CD4-positive, alpha-beta T cell (primary cell): ENCODE measurements around the gene MED25. TPM values are rescaled to one million over a fixed set of nuclear protein-coding genes. Genes with fewer than 3 reads are reported as not detected.

Source experiments
- ATAC-seq: fragments of 200-7000 bp; cut with Tn5 transposase; one replicate; pipeline ENCODE4 v1.10.0; 2022; ENCODE audit warnings: mild to moderate bottlenecking; ENCODE audit not compliant: poor library complexity
- CTCF ChIA-PET: fragments of 350-600 bp; sonication (Branson Sonifier 250); formaldehyde crosslinking; loops from one replicate; lab custom pipeline; 2021; ENCODE audit warnings: antibody characterized with exemption, inconsistent platforms; lab: Charles Lee
- POLR2A ChIA-PET: fragments of 350-600 bp; sonication (Branson Sonifier 250); formaldehyde crosslinking; loops from one replicate; lab custom pipeline; 2021; ENCODE audit warnings: antibody characterized with exemption, inconsistent platforms; lab: Charles Lee
- DNase-seq, 14 experiments: peaks; one replicate each; pipeline ENCODE4 v3.0.0-alpha.2; 2013 to 2020; ENCODE audit warnings: mixed read lengths in 2 of 14
- H3K27ac ChIP-seq, 2 donors: one replicate each; pipeline versions ENCODE4 v1.5.1 to v1.7.0; 2013; ENCODE audit warnings: low read length in 2 of 2, low read depth in 1 of 2, mild to moderate bottlenecking in 1 of 2
- H3K27me3 ChIP-seq, 2 experiments: 1 replicate in 1 of 2; 2 replicates in 1 of 2; pipeline versions ENCODE4 v1.6.1 to v1.7.0; 2013; ENCODE audit warnings: low read length in 2 of 2, control low read depth in 1 of 2, mild to moderate bottlenecking in 1 of 2, moderate library complexity in 1 of 2; ENCODE audit not compliant: insufficient read depth in 2 of 2, control insufficient read depth in 1 of 2
- H3K36me3 ChIP-seq: one replicate; pipeline ENCODE4 v1.6.1; 2013; ENCODE audit warnings: low read length, control low read depth; ENCODE audit not compliant: insufficient read depth
- H3K4me1 ChIP-seq: one replicate; pipeline ENCODE4 v1.6.1; 2013; ENCODE audit warnings: low read length, control low read depth; ENCODE audit not compliant: insufficient read depth
- H3K4me3 ChIP-seq: one replicate; pipeline ENCODE4 v1.5.1; 2013; ENCODE audit warnings: mild to moderate bottlenecking, low read length, moderate library complexity
- H3K9me3 ChIP-seq, 2 experiments: 1 replicate in 1 of 2; 2 replicates in 1 of 2; pipeline versions ENCODE4 v1.6.1 to v1.7.0; 2013; ENCODE audit warnings: low read length in 2 of 2, mild to moderate bottlenecking in 2 of 2, control low read depth in 1 of 2, moderate library complexity in 1 of 2; ENCODE audit not compliant: control insufficient read depth in 1 of 2, insufficient read depth in 1 of 2
- H3K27ac Mint-ChIP-seq: one replicate; pipeline ENCODE4 v1.8.0; 2020; ENCODE audit warnings: mixed read lengths
- H3K27me3 Mint-ChIP-seq: one replicate; pipeline ENCODE4 v1.8.0; 2021; ENCODE audit warnings: mixed read lengths
- H3K36me3 Mint-ChIP-seq: one replicate; pipeline ENCODE4 v1.8.0; 2021; ENCODE audit warnings: low read depth, mixed read lengths
- H3K4me1 Mint-ChIP-seq: one replicate; pipeline ENCODE4 v1.8.0; 2021; ENCODE audit warnings: low read depth, mixed read lengths
- H3K4me3 Mint-ChIP-seq: one replicate; pipeline ENCODE4 v1.8.0; 2020; ENCODE audit warnings: mild to moderate bottlenecking, mixed read lengths
- H3K9me3 Mint-ChIP-seq: one replicate; pipeline ENCODE4 v1.8.0; 2020; ENCODE audit warnings: mixed read lengths
- intact Hi-C, 2 experiments: fragments of 100-400 bp; cut with DNase I in 1 of 2; cut with micrococcal nuclease in 1 of 2; formaldehyde crosslinking; loops; one replicate each; pipeline versions ENCODE4 v1.15.1 to v1.9.0; 2023 to 2025; cut with DNase I, micrococcal nuclease
- total RNA-seq, 174 experiments: library from RNA in 2 of 174; stranded (reverse) in 2 of 174; gene quantifications; one replicate each; pipeline ENCODE4 v1.2.3 and lab custom pipeline; 2021 to 2026
- TF ChIP-seq, protein P1 (sequence below): fragments of 200-600 bp; IDR thresholded peaks from one replicate; pipeline ENCODE4 v1.8.0; 2022; ENCODE audit warnings: antibody characterized with exemption, mild to moderate bottlenecking

The MED25 gene
- total RNA-seq, 2 experiments from 2014 or later = 67.2 to 67.8 TPM

DNA sequence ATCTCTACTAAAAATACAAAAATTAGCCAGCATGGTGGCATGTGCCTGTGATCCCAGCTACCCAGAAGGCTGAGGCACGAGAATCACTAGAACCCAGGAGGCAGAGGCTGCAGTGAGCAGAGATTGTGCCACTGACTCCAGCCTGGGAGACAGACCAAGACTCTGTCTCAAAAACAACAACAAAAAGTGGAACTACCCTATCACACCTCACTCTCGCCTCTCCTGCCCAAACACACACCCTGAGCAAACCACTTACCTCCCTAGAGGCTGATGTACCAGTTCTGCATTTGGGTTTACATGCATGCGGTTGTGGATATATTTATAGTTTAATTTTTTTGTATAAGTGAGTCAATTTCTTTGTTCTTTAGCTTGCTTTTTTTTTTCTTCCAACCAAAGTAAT is 25.2 kb downstream of the MED25 start:
- intact Hi-C loops = no loop called here
- Histone ChIP-seq H3K4me1 (peaks cover 4% of the 10 kb centered on the region), H3K27me3 (no peaks in the 10 kb centered on the region), H3K36me3 (no peaks in the 10 kb centered on the region), H3K27ac (no peak overlapping the region), H3K9me3 (no peaks in the 10 kb centered on the region), H3K4me3 (no peak overlapping the region)
- ChIA-PET POLR2A (no interaction called here), CTCF (no interaction called here)
- Mint-ChIP-seq H3K27me3 (no peaks in the 10 kb centered on the region), H3K9me3 (no peaks in the 10 kb centered on the region), H3K4me3 (no peak overlapping the region), H3K36me3 (peaks cover 6% of the 10 kb centered on the region), H3K4me1 (peaks cover 4% of the 10 kb centered on the region), H3K27ac (no peak overlapping the region)
- TF ChIP-seq, protein P1, sequence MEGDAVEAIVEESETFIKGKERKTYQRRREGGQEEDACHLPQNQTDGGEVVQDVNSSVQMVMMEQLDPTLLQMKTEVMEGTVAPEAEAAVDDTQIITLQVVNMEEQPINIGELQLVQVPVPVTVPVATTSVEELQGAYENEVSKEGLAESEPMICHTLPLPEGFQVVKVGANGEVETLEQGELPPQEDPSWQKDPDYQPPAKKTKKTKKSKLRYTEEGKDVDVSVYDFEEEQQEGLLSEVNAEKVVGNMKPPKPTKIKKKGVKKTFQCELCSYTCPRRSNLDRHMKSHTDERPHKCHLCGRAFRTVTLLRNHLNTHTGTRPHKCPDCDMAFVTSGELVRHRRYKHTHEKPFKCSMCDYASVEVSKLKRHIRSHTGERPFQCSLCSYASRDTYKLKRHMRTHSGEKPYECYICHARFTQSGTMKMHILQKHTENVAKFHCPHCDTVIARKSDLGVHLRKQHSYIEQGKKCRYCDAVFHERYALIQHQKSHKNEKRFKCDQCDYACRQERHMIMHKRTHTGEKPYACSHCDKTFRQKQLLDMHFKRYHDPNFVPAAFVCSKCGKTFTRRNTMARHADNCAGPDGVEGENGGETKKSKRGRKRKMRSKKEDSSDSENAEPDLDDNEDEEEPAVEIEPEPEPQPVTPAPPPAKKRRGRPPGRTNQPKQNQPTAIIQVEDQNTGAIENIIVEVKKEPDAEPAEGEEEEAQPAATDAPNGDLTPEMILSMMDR = no peak
- ATAC-seq = no peak
- DNase-seq = no peak

DNA sequence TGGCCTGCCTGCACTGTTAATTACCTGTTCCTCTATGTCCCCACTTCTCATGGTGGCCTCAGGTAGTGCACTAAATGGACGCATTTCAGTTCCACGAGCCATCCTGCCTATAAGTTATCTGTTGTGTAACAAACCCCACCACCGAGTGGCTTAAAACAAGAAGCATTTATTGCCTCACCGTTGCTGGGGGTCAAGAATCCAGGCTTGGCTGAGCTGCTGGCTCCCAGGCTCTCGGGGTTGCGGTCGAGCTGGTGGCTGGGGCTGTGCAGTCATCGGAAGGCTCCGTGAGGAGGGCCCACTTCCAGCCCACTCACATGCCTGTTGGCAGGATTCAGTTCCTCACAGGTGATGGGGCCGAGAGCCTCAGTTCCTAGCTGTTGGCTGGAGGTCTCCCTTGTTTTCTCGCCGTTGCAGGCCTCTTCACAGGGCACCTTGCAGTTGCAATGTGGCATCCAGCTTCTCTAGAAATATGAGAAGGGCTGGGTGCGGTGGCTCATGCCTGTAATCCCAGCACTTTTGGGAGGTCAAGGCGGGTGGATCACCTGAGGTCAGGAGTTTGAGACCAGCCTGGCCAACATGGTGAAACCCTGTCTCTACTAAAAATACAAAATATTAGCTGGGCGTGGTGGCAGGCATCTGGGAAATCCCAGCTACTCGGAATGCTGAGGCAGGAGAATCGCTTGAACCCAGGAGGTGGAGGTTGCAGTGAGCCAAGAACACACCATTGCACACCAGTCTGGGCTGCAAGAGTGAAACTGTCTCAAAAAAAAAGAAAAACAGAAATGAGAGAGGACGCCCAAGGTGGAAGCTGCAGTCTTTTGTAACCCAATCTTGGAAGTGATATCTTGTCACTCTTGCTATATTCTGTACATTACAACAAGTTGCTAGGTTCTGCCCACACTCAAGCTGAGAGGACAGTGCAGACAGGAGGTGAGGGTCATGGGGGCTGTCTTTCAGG is 26.3 kb downstream of the MED25 start:
- no peak overlapping the region for H3K4me3 ChIP-seq
- no peaks in the 10 kb centered on the region for H3K27me3 ChIP-seq
- intact Hi-C loops = no loop called here
- H3K9me3 Mint-ChIP-seq = no peaks in the 10 kb centered on the region
- H3K4me3 Mint-ChIP-seq = no peak overlapping the region
- CTCF ChIA-PET = interaction anchor here (0.6 kb wide), 1 partner anchor 314 kb away, joined by 4 read pairs; no protein-coding TSS in a partner anchor
- TF ChIP-seq, protein P1 = no peak
- H3K9me3 ChIP-seq = no peaks in the 10 kb centered on the region
- no peaks in the 10 kb centered on the region for H3K27me3 Mint-ChIP-seq
- H3K4me1 Mint-ChIP-seq = peaks cover 13% of the 10 kb centered on the region
- H3K27ac Mint-ChIP-seq = no peak overlapping the region
- POLR2A ChIA-PET = no interaction called here
- ATAC-seq = no peak
- no peak overlapping the region for H3K27ac ChIP-seq
- H3K36me3 ChIP-seq = no peaks in the 10 kb centered on the region
- H3K36me3 Mint-ChIP-seq = no peaks in the 10 kb centered on the region
- peaks cover 15% of the 10 kb centered on the region for H3K4me1 ChIP-seq
- no peak for DNase-seq

DNA sequence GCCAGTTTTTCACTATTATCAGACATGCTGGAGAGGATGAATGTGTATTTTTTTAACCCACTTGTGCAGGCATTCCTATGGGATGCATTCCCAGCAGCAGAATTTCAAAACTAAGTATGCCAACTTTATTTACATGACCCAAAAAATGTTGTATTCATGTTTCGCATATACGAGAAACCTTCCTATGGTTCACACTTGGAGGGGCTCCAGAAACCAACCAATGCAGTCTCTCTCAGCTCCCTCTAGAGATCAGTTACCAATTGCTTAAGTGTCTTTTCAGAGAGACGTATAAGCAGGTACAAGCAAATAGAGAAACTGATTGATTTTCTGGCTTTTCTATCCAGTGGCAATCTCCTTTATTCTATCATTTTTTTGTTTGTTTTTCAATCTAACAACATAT is 27.3 kb downstream of the MED25 start:
- CTCF ChIA-PET = no interaction called here
- H3K36me3 ChIP-seq = no peaks in the 10 kb centered on the region
- Mint-ChIP-seq H3K36me3 (peaks cover 3% of the 10 kb centered on the region), H3K27me3 (no peaks in the 10 kb centered on the region), H3K9me3 (no peaks in the 10 kb centered on the region), H3K4me3 (no peak overlapping the region), H3K4me1 (peaks cover 21% of the 10 kb centered on the region), H3K27ac (no peak overlapping the region)
- DNase-seq (no peak), ATAC-seq (no peak)
- TF ChIP-seq, protein P1 = no peak
- H3K27ac ChIP-seq = no peak overlapping the region
- intact Hi-C loops = no loop called here
- POLR2A ChIA-PET = no interaction called here
- H3K4me3 ChIP-seq = no peak overlapping the region
- no peaks in the 10 kb centered on the region for H3K27me3 ChIP-seq
- H3K4me1 ChIP-seq = peaks cover 24% of the 10 kb centered on the region
- no peaks in the 10 kb centered on the region for H3K9me3 ChIP-seq
